GM18505 (cell line): ENCODE data around the gene MTUS2.

ENCODE experiments used
- ATAC-seq: cut with Tn5 transposase; IDR thresholded peaks from one replicate; pipeline ENCODE4 v1.9.1; 2021; ENCODE audit not compliant: unreplicated experiment
- POLR2A ChIP-seq: IDR thresholded peaks from 4 replicates; pipeline ENCODE4 v1.6.1; 2011; ENCODE audit warnings: borderline replicate concordance; ENCODE audit not compliant: insufficient read depth, insufficient read length; ENCODE audit errors: extremely low read depth

MTUS2 gene

DNA sequence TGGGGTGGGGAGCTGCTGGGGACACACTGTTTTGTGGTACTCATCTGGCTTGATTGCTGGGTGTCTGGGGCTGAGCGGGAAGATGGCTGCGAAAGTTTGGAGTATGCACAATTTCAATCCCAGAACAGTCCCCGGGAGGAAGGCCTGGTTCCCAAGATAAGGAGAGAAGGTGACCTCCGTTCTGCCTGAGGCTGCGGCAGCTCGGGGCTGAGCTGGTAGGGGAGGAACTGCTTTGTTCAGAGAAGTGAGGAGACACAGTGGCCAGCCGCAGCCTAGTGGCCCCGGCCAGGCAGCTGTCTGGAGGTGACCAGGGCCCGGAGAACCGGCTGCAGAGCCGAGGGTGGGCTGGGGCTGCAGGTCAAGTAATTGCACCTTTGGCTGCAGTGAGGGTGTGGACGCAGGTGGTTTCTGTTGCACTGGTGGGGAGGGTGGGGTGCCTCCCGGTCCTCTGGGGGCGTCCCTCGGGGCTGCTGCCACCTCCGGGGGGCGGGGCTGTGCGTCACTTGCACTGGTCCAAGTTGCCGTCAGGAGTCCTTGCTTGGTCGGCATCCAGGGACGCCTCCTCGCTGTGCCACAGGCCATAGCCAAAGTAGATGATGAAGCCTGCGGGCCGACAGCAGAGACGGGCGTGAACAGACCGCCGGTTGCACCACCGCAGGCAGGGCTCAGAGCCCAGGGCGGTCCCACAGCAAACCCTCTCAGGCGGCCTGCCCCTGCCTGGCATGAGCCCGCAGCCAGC lies 694.0 kb downstream of the MTUS2 start:
- TF ChIP-seq POLR2A, result no peak
- no peak for ATAC-seq

DNA sequence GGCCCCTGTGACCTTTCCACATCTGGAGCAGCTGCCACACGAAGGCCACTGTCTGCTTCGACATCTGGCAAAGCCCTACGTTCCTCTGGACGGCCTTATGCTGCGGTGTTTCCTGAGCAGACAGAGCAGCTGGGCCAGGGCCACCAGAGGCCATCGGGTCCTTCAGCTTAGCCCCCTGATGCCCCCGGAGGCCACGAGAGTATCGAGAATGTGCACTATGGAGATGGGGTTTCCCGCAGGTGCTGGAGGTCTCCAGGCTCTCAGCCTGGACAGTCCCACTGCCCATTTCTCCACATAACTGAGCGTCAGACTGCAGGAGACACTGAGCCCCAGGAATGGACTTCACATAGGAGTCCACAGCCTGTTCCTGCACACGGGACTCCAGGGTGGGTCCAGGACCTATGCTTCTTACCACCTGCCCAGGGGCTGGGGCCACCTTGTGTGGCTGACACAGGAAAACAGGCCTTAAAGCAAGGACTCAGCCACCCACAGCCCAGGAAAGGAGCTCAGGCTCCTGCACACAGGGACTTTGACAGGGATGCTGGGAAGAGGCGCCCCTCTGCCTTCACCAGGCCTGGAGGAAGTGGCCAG lies 694.7 kb downstream of the MTUS2 start:
- no peak for ATAC-seq
- TF ChIP-seq POLR2A, result no peak

- no peak for TF ChIP-seq POLR2A
- no peak for ATAC-seq
These were observed 695.2 kb downstream of the MTUS2 start for GRCh38 chr13:29515372-29515771.

DNA sequence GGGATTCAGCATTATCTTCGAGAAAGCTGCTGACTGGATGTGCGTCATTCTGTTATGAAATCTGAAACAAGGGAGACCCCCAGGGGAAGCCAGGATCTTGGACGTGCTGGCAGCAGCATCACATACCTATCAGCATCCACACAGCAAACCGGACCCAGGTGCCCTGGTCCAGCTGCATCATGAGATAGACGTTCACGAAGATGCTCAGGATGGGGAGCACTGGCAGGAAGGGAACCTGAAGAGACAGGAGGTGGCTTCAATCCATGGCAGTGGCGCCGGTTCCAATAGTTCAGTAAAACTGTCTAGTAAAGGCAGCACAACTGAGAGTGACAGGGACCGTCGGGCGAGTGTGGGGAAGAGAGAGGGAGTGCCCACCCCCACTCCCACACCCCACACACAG lies 695.9 kb downstream of the MTUS2 start:
- no peak for TF ChIP-seq POLR2A
- ATAC-seq, result no peak

DNA sequence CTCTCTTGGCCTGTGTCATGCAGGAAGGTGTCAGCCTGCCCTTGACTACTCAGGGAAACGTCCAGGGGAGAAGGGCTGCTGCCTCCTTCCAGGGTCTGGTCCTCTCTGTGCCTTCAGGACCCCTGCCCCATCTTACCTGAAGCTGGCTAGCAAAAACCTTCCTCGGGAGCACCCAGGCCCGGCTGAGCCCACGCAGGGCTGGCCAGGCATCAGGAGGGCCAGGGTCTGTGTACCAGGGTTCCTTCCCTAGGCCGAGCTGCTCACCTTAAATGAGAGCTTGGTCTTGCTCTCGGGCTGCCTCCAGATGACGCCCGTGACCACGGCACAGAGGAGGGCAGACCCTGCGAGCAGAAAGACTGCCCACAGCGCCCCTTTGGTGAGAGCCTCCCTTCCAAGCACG lies 696.7 kb downstream of the MTUS2 start:
- ATAC-seq, result no peak
- TF ChIP-seq POLR2A, result no peak

- ATAC-seq, result no peak
- TF ChIP-seq POLR2A, result no peak
These were observed 699.8 kb downstream of the MTUS2 start for GRCh38 chr13:29519921-29520320.

DNA sequence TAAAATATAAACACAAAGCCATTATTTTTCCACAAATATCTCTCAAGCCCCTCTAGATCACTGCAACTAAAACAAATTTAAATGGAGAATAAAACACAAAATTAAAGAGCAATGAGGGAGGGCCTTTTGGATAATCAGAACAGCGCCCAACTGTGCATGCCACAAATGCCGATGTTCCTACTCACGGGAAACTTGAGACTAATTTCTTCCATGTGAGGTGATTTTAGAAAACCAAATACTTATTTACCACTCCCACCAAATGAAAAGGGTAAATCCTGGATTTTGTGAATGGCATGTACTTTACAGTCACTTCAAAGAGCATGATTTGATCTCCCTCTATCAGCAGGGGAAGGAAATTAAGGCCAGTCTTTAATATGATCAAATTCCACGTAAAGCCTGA lies 700.5 kb downstream of the MTUS2 start:
- TF ChIP-seq POLR2A, result no peak

GRCh38 chr13:29521336-29521735 lies 701.2 kb downstream of the MTUS2 start:
- no peak for TF ChIP-seq POLR2A

More for the DNA sequence above, 700.5 kb downstream of the MTUS2 start:
- ATAC-seq, result no peak

DNA sequence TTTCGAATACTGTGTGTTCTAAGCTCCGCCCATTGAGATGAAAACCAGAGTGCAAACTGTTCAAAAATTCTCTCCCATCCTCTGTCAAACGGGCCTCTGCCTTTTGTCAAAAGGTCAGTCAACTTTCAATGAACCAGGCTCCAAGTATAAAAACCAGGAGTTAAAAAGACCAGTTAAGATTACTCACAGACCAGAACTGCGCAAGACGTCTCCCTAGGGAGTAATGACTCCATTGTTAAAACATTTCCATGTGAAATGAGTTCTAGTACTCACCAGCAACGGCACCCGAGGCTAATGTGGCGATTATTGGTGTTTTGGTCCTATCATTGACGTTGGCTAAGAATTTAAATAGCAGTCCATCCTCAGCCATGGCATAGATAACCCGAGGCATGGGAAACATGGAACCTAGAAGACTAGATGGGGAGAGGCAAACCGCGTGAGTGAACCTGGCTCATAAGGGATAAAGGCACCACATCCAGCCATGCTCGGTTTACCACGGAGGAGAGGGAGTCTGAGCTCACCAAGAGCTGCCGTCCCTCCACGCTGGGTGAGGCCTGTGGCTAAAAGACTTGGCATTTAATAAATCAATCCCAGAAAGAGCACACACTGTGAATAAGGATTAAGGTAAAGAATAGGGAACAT lies 702.0 kb downstream of the MTUS2 start:
- no peak for ATAC-seq
- no peak for TF ChIP-seq POLR2A

More at GRCh38 chr13:29521336-29521735, 701.2 kb downstream of the MTUS2 start:
- ATAC-seq, result no peak

- no peak for ATAC-seq
- TF ChIP-seq POLR2A, result no peak
These were observed 703.2 kb downstream of the MTUS2 start for GRCh38 chr13:29523199-29523961.

GRCh38 chr13:29524176-29524575 lies 704.0 kb downstream of the MTUS2 start:
- no peak for TF ChIP-seq POLR2A
- no peak for ATAC-seq

GRCh38 chr13:29524641-29525040 lies 704.5 kb downstream of the MTUS2 start:
- no peak for ATAC-seq
- TF ChIP-seq POLR2A, result no peak

DNA sequence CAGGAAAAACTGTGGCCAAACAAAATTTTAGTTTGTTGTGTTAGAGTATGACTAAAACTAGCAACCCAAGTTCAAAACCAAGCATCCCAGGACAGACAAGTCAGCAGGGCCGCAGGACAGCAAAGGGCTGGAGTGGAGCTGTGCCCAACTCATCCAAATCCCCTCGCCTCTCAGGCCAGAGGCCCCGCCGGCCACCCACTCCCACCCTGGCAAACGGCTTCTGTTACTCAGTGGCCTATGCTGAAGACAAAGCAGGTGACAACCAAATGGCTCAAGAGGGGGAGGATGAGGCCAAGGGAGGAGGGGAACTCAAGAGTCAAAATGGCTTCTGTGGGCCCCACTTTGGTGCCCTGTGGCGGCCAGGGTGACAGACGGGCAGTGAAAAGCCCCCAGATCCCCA lies 705.6 kb downstream of the MTUS2 start:
- ATAC-seq, result no peak
- no peak for TF ChIP-seq POLR2A
